Prostate gland (tissue), 2 donors: Measurements from ENCODE around the gene KCNJ6. TPM values are rescaled to one million over a fixed set of nuclear protein-coding genes. Genes with fewer than 3 reads are reported as not detected.

Source experiments
- DNase-seq: peaks from one replicate; pipeline ENCODE4 v3.0.0-alpha.2; 2019; ENCODE audit warnings: low spot score
- H3K27ac ChIP-seq, 2 donors: fragments of 200-600 bp; sonication (generic); 2 replicates each; pipeline ENCODE4 v1.5.1; 2017 to 2019
- H3K27me3 ChIP-seq: fragments of 200-600 bp; sonication (generic); replicated peaks from 2 replicates; pipeline ENCODE4 v1.5.1; 2019; ENCODE audit not compliant: insufficient read depth
- H3K36me3 ChIP-seq, 2 donors: fragments of 200-600 bp; sonication (generic); 1 replicate in 1 of 2; 2 replicates in 1 of 2; pipeline versions ENCODE4 v1.5.1 to v1.8.1; 2017 to 2019
- H3K4me1 ChIP-seq: fragments of 200-600 bp; sonication (generic); replicated peaks from 2 replicates; pipeline ENCODE4 v1.5.1; 2019
- H3K4me3 ChIP-seq, 2 donors: fragments of 200-600 bp; sonication (generic); 2 replicates each; pipeline ENCODE4 v1.5.1; 2017 to 2019
- H3K9me3 ChIP-seq: fragments of 200-600 bp; sonication (generic); 2 replicates; pipeline ENCODE4 v1.5.1; 2017
- CTCF ChIP-seq, 4 experiments: fragments of 200-600 bp in 2 of 4; fragments of 450-650 bp in 2 of 4; sonication (generic) in 2 of 4; IDR thresholded peaks; 1 replicate in 3 of 4; 2 replicates in 1 of 4; pipeline ENCODE4 v1.5.1; 2016 to 2019; ENCODE audit warnings: antibody characterized with exemption in 4 of 4, mild to moderate bottlenecking in 2 of 4, moderate library complexity in 2 of 4
- POLR2A ChIP-seq: fragments of 450-650 bp; IDR thresholded peaks from one replicate; pipeline ENCODE4 v1.6.1; 2016; ENCODE audit warnings: antibody characterized with exemption, mild to moderate bottlenecking
- POLR2AphosphoS5 ChIP-seq: sonication (generic); formaldehyde crosslinking; IDR thresholded peaks from one replicate; pipeline ENCODE4 v1.6.1; 2017; ENCODE audit warnings: antibody characterized with exemption
- WGBS: methylation state at CpG from one replicate; pipeline ENCODE4 v1.1.5; 2018; 5-methylcytosine and 5-hydroxymethylcytosine counted together
- intact Hi-C: fragments of 100-400 bp; cut with DNase I; formaldehyde crosslinking; loops from one replicate; pipeline ENCODE4 v1.14.2; 2022
- total RNA-seq, 2 donors: library from RNA; depleted of rRNA; stranded (reverse); fragments of >200 nt; gene quantifications; one replicate each; pipeline ENCODE4 v1.1.0, GENCODE V29; 2016

KCNJ6 gene
- total RNA-seq, 2 donors from 2014 or later = 0.23 to 0.36 TPM

- no peak for DNase-seq
- WGBS = 70% methylated on average over 1 of the region's 1 CpG
- Histone ChIP-seq H3K4me3 (no peak overlapping the region), H3K36me3 (no peaks in the 10 kb centered on the region), H3K4me1 (no peaks in the 10 kb centered on the region), H3K27ac (no peak overlapping the region), H3K9me3 (no peaks in the 10 kb centered on the region), H3K27me3 (no peaks in the 10 kb centered on the region)
- intact Hi-C loops = no loop called here
- TF ChIP-seq POLR2A (no peak), POLR2AphosphoS5 (no peak), CTCF (IDR thresholded peaks at IDR 0.05) (no peak)
These were observed 173.7 kb downstream of the KCNJ6 start for GRCh38 chr21:37742532-37742931.

- no peak for DNase-seq
- Histone ChIP-seq H3K4me3 (no peak overlapping the region), H3K9me3 (no peaks in the 10 kb centered on the region), H3K27me3 (no peaks in the 10 kb centered on the region), H3K27ac (no peak overlapping the region), H3K4me1 (no peaks in the 10 kb centered on the region), H3K36me3 (no peaks in the 10 kb centered on the region)
- intact Hi-C loops = no loop called here
- TF ChIP-seq CTCF (IDR thresholded peaks at IDR 0.05) (no peak), POLR2AphosphoS5 (no peak), POLR2A (no peak)
These were observed 174.1 kb downstream of the KCNJ6 start for GRCh38 chr21:37742115-37742514.

- H3K36me3 ChIP-seq = no peaks in the 10 kb centered on the region
- intact Hi-C loops = no loop called here
These were observed 178.3 kb downstream of the KCNJ6 start for GRCh38 chr21:37737996-37738395.

GRCh38 chr21:37737507-37737906 lies 178.8 kb downstream of the KCNJ6 start:
- TF ChIP-seq POLR2A (no peak), CTCF (IDR thresholded peaks at IDR 0.05) (no peak), POLR2AphosphoS5 (no peak)
- DNase-seq = no peak
- Histone ChIP-seq H3K27ac (no peak overlapping the region), H3K36me3 (no peaks in the 10 kb centered on the region), H3K4me3 (no peak overlapping the region), H3K9me3 (no peaks in the 10 kb centered on the region), H3K4me1 (no peaks in the 10 kb centered on the region), H3K27me3 (no peaks in the 10 kb centered on the region)
- 78% methylated on average over 4 of the region's 4 CpGs for WGBS
- intact Hi-C loops = no loop called here

More at GRCh38 chr21:37737996-37738395, 178.3 kb downstream of the KCNJ6 start:
- DNase-seq = no peak
- TF ChIP-seq CTCF (IDR thresholded peaks at IDR 0.05) = no peak
- no peak for TF ChIP-seq POLR2AphosphoS5
- TF ChIP-seq POLR2A = no peak
- Histone ChIP-seq H3K4me3 (no peak overlapping the region), H3K27ac (no peak overlapping the region), H3K9me3 (no peaks in the 10 kb centered on the region), H3K4me1 (no peaks in the 10 kb centered on the region), H3K27me3 (no peaks in the 10 kb centered on the region)
- WGBS = 70% methylated on average over 2 of the region's 2 CpGs

- Histone ChIP-seq H3K9me3 (no peaks in the 10 kb centered on the region), H3K4me1 (no peaks in the 10 kb centered on the region), H3K27me3 (no peaks in the 10 kb centered on the region), H3K4me3 (no peak overlapping the region), H3K27ac (no peak overlapping the region), H3K36me3 (no peaks in the 10 kb centered on the region)
- no peak for DNase-seq
- intact Hi-C loops = no loop called here
- no peak for TF ChIP-seq POLR2A
- no peak for TF ChIP-seq CTCF (IDR thresholded peaks at IDR 0.05)
- TF ChIP-seq POLR2AphosphoS5 = no peak
- 93% methylated on average over 10 of the region's 10 CpGs for WGBS
These were observed 181.4 kb downstream of the KCNJ6 start for GRCh38 chr21:37734846-37735245.
